Measurements from ENCODE around the gene KLRF2.

- no peak for TF ChIP-seq CTCF (IDR thresholded peaks at IDR 0.05; ENCODE audit: insufficient read depth, low read length, poor library complexity, severe bottlenecking)
- TF ChIP-seq EZH2phosphoT487 (conservative IDR thresholded peaks at IDR 0.05; ENCODE audit: low read length), result no peak
Measured at GRCh38 chr12:9869307-9870161, 11.8 kb upstream of the KLRF2 start, which contains the start of gene CLEC2B.
